Vein endothelial cell (primary cell): ENCODE measurements around the gene SLC1A2. TPM values are rescaled to one million over a fixed set of nuclear protein-coding genes. Genes with fewer than 3 reads are reported as not detected.

Experiments used
- small RNA-seq: library from RNA; depleted of rRNA; stranded (forward); fragments of <200 nt; gene quantifications from one replicate; pipeline ENCODE3, GENCODE V24; 2012
- total RNA-seq: library from RNA; depleted of rRNA; stranded (reverse); fragments of >200 nt; gene quantifications from 2 replicates; pipeline ENCODE4 v1.2.3, GENCODE V29; 2012

Gene SLC1A2
- not detected in 2 replicates for total RNA-seq

DNA sequence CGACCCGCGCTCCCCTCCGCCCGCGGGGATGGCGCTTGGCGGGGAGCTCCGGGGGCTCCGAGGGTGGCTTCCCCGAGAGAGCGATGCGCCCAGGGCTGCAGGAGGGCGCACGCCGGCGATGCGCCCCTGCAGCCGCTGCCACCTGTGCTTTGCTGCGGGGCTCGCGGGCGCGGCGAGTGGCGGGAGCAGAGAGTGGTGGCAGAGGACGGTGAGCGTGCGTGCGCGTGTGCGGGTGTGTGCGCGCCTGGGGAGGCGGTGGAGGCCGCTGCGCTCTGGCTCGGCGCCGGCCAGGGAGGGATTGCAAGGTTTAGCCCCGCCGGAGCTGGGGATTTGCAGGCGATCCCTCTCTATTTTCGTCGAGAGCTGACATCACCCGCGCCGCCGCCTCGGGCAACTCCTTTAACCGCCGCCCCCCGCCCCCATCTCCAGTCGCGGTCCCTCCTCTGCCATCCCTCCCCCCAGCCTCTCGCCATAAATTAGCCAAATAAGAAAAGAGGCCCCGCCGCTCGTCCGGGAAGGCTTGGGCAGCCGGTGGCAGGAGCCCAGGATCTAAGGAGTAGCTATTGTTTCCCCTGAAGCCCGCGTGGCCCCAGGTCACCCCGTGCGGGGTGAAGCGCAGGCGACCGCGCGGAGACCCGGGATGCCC is at the start of gene SLC1A2:
Gene SLC1A2 (minus strand): TSS at position 375 of the 646 bp plus-strand sequence. CDS start 592 bp downstream, outside the sequence.

Small RNAs within 50 kb of the gene (small RNA-seq; reads per million reads assigned to genes)
- not detected for gene AC090625.1

Other genes with a start within 250 kb of the SLC1A2 start
- 0.86 and 1.6 TPM in 2 replicates for gene PAMR1, start 106.1 kb upstream of the SLC1A2 start, total RNA-seq
- 39.5 and 52.9 TPM in 2 replicates for gene FJX1, start 198.9 kb upstream of the SLC1A2 start, total RNA-seq
- 44.1 and 55.9 TPM in 2 replicates for gene TRIM44, start 243.2 kb upstream of the SLC1A2 start, total RNA-seq